Thyroid gland (tissue), 4 donors: ENCODE results near the gene ROBO2.

Experiments
- POLR2A ChIP-seq, 2 donors: fragments of 450-650 bp; IDR thresholded peaks; one replicate each; pipeline ENCODE4 v1.6.1; 2017; ENCODE audit warnings: antibody characterized with exemption in 2 of 2, mild to moderate bottlenecking in 2 of 2, moderate library complexity in 1 of 2
- TF ChIP-seq, protein P1 (sequence below), 6 experiments: fragments of 200-600 bp in 3 of 6; fragments of 450-650 bp in 3 of 6; sonication (generic) in 3 of 6; IDR thresholded peaks; one replicate each; pipeline ENCODE4 v1.5.1; 2016 to 2019; ENCODE audit warnings: antibody characterized with exemption in 6 of 6, mild to moderate bottlenecking in 2 of 6, inconsistent platforms in 1 of 6, moderate library complexity in 1 of 6

DNA sequence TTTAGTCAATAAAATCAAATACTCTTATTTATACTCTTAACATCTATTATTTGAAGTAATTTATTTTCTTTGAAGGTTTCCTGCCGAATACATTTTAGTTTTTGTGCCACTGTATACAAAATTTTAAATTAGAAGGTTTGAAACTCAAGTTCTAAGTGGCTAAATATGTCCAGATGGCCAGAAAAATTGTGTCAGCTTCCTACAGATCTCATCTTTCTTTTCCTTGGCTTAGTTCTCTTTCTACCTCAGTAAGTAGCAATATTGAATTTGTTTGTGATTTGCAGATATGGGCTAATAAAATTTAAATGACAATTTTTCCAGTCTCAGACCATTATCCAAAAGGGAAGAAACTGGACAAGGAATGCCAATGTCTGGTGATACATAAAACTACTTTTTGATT, 452.1 kb downstream of the ROBO2 start:
- TF ChIP-seq, protein P1, sequence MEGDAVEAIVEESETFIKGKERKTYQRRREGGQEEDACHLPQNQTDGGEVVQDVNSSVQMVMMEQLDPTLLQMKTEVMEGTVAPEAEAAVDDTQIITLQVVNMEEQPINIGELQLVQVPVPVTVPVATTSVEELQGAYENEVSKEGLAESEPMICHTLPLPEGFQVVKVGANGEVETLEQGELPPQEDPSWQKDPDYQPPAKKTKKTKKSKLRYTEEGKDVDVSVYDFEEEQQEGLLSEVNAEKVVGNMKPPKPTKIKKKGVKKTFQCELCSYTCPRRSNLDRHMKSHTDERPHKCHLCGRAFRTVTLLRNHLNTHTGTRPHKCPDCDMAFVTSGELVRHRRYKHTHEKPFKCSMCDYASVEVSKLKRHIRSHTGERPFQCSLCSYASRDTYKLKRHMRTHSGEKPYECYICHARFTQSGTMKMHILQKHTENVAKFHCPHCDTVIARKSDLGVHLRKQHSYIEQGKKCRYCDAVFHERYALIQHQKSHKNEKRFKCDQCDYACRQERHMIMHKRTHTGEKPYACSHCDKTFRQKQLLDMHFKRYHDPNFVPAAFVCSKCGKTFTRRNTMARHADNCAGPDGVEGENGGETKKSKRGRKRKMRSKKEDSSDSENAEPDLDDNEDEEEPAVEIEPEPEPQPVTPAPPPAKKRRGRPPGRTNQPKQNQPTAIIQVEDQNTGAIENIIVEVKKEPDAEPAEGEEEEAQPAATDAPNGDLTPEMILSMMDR (IDR thresholded peaks at IDR 0.05): no peak
- TF ChIP-seq POLR2A (IDR thresholded peaks at IDR 0.05): no peak
